ENCODE results near the gene PRSS23. TPM values are rescaled to one million over a fixed set of nuclear protein-coding genes. Genes with fewer than 3 reads are reported as not detected.

The PRSS23 gene
- total and polyA plus RNA-seq, 10 of the 15 experiments (the other 5 are each of a cell fraction or from before 2014, with no cell fraction given), result 0.03 to 0.39 (median 0.16) TPM; not detected in 5

DNA sequence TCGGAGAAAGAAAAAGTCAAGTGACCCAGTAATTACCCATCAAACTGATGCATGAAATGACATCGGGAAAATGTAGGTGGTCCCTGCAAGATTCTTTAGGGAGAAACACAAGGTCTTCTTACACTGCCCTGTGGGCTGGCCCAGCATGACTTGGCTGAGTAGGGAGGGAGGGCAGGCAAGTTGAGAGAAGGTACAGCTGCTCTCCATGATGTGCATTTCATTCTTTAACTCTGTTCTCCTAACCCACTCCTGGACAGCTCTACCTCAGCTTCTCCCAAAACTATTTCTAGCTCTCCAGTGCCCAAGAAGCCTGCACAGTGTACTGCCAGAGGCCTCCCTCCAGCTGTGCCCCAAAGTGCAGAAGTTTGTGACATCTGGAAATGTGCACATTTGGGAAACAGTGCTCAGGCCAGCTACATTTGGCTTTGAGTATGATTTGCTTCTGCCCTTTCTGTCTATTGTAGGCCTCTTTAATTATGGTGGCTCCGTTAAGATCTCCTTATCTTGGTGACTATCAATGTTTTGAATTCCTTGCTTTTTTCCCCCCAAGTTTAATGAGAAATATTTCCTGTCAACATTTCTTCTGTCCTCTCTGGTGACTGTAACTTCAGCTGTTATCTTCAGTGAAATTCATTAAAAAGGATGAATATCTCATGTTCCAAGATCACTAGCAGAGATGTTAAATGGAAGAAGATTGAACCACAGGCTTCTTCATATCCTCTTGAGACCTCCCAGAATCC, 26.7 kb upstream of the PRSS23 start:
- H3K4me3 ChIP-seq, result no peak overlapping the region
- no peaks in the 10 kb centered on the region for H3K27me3 ChIP-seq (replicated peaks in 1 of 2; ENCODE audit: control insufficient read depth in 2 of 2, insufficient read depth in 2 of 2, low read length in 1 of 2)
- H3K9me3 ChIP-seq (replicated peaks; ENCODE audit: control insufficient read depth, insufficient read depth, low read length), result no peaks in the 10 kb centered on the region
- SMC1A ChIA-PET (ENCODE audit: uncharacterized antibody, unreplicated experiment), result no interaction called here
- ATAC-seq, result no peak
- TF ChIP-seq, protein P1, sequence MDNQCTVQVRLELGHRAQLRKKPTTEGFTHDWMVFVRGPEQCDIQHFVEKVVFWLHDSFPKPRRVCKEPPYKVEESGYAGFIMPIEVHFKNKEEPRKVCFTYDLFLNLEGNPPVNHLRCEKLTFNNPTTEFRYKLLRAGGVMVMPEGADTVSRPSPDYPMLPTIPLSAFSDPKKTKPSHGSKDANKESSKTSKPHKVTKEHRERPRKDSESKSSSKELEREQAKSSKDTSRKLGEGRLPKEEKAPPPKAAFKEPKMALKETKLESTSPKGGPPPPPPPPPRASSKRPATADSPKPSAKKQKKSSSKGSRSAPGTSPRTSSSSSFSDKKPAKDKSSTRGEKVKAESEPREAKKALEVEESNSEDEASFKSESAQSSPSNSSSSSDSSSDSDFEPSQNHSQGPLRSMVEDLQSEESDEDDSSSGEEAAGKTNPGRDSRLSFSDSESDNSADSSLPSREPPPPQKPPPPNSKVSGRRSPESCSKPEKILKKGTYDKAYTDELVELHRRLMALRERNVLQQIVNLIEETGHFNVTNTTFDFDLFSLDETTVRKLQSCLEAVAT (IDR thresholded peaks at IDR 0.05), result no peak
- TF ChIP-seq TCF12 (IDR thresholded peaks at IDR 0.05; ENCODE audit: low read depth, low read length) (no peak), GABPA (IDR thresholded peaks at IDR 0.05; ENCODE audit: low read depth) (no peak), PML (IDR thresholded peaks at IDR 0.05; ENCODE audit: low read length) (no peak)
- no peak for FAIRE-seq
- H4K20me1 ChIP-seq (ENCODE audit: control insufficient read depth, insufficient read depth), result no peaks in the 10 kb centered on the region
- CTCF ChIA-PET, result no interaction called here
- POLR2A ChIA-PET, result no interaction called here
- in situ Hi-C loops (cut with MboI), result no loop called here
- H3K9ac ChIP-seq (ENCODE audit: control insufficient read depth, insufficient read depth, low read length), result no peak overlapping the region
- no peak for DNase-seq (ENCODE audit: low read depth, low spot score)
- H3K36me3 ChIP-seq (ENCODE audit: control insufficient read depth in 2 of 2, insufficient read depth in 2 of 2, low read length in 1 of 2), result no peaks in the 10 kb centered on the region
- intact Hi-C loops (cut with micrococcal nuclease; ENCODE audit: unreplicated experiment), result no loop called here
- 35% methylated on average over 3 of the region's 3 CpGs for WGBS (ENCODE audit: insufficient coverage, insufficient replicate concordance, low lambda C conversion rate, missing lambda C conversion rate)
- no peak overlapping the region for H2AFZ ChIP-seq (ENCODE audit: control insufficient read depth, low read depth, low read length)
- no TSS peak for BruUV-seq (replicated peaks)
- H3K4me1 ChIP-seq (ENCODE audit: control insufficient read depth, insufficient read depth, low read length), result no peaks in the 10 kb centered on the region
- RAD21 ChIA-PET (ENCODE audit: unreplicated experiment), result no interaction called here
- no peak overlapping the region for H3K27ac ChIP-seq (ENCODE audit: control insufficient read depth, insufficient read depth)
- no peak overlapping the region for H3K4me2 ChIP-seq (ENCODE audit: control insufficient read depth, insufficient read depth)
- H3K79me2 ChIP-seq (ENCODE audit: control insufficient read depth, insufficient read depth, low read length), result no peaks in the 10 kb centered on the region

DNA sequence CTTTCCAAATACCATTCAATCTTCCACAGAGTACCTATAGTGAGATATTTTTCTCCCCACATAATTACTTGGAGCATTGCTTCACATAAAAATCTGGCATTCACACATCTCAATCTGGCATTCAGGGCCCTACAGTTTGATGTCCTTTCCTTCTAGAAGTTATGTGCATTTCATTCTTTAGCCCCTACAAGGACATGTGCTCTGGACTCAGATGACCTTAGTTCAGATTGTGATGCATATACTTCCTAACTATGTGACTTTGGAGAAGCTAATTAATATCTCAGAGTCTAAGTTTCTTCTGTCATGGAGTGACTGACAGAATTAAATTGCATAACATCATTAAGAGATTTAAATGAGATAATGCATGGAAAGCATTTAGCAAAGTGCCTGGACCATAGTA, 25.9 kb upstream of the PRSS23 start:
- no peak for ATAC-seq
- SMC1A ChIA-PET (ENCODE audit: uncharacterized antibody, unreplicated experiment), result no interaction called here
- in situ Hi-C loops (cut with MboI) (no loop called here), intact Hi-C loops (cut with micrococcal nuclease; ENCODE audit: unreplicated experiment) (no loop called here)
- no peak overlapping the region for H3K27ac ChIP-seq (ENCODE audit: control insufficient read depth, insufficient read depth)
- POLR2A ChIA-PET, result no interaction called here
- no TSS peak for BruUV-seq (replicated peaks)
- TF ChIP-seq RAD51 (IDR thresholded peaks at IDR 0.05), result no peak
- TF ChIP-seq GABPA (IDR thresholded peaks at IDR 0.05; ENCODE audit: low read depth), result no peak
- TF ChIP-seq RB1 (IDR thresholded peaks at IDR 0.05; ENCODE audit: borderline replicate concordance), result no peak
- no peak for TF ChIP-seq PAX8 (IDR thresholded peaks at IDR 0.05)
- no peak for TF ChIP-seq SIN3A (IDR thresholded peaks at IDR 0.05; ENCODE audit: low read depth, low read length)
- TF ChIP-seq GATAD2B (conservative IDR thresholded peaks at IDR 0.05; ENCODE audit: low read depth), result no peak
- no peak for TF ChIP-seq NR2C1 (IDR thresholded peaks at IDR 0.05)
- TF ChIP-seq TBL1XR1 (IDR thresholded peaks at IDR 0.05; ENCODE audit: low read depth, low read length), result no peak
- no peak for TF ChIP-seq MYB (IDR thresholded peaks at IDR 0.05; ENCODE audit: borderline replicate concordance, low read depth, low read length)
- no peak for TF ChIP-seq POU2F2 (IDR thresholded peaks at IDR 0.05; ENCODE audit: borderline replicate concordance, low read depth, low read length)
- TF ChIP-seq, protein P2, sequence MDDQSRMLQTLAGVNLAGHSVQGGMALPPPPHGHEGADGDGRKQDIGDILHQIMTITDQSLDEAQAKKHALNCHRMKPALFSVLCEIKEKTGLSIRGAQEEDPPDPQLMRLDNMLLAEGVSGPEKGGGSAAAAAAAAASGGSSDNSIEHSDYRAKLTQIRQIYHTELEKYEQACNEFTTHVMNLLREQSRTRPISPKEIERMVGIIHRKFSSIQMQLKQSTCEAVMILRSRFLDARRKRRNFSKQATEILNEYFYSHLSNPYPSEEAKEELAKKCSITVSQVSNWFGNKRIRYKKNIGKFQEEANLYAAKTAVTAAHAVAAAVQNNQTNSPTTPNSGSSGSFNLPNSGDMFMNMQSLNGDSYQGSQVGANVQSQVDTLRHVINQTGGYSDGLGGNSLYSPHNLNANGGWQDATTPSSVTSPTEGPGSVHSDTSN (IDR thresholded peaks at IDR 0.05; ENCODE audit: insufficient replicate concordance, low read depth, low read length), result no peak
- no peak for TF ChIP-seq ZZZ3 (IDR thresholded peaks at IDR 0.05; ENCODE audit: control insufficient read depth, insufficient read length, low read depth)
- TF ChIP-seq ZNF217 (IDR thresholded peaks at IDR 0.05), result no peak
- TF ChIP-seq MEF2B (IDR thresholded peaks at IDR 0.05; ENCODE audit: partially characterized antibody, poor library complexity, severe bottlenecking), result no peak
- TF ChIP-seq ZNF274 (IDR thresholded peaks at IDR 0.05; ENCODE audit: insufficient read depth, insufficient read length), result no peak
- H3K36me3 ChIP-seq (ENCODE audit: control insufficient read depth in 2 of 2, insufficient read depth in 2 of 2, low read length in 1 of 2), result no peaks in the 10 kb centered on the region
- no peak overlapping the region for H3K4me3 ChIP-seq
- no peaks in the 10 kb centered on the region for H3K4me1 ChIP-seq (ENCODE audit: control insufficient read depth, insufficient read depth, low read length)
- CTCF ChIA-PET, result no interaction called here
- H3K79me2 ChIP-seq (ENCODE audit: control insufficient read depth, insufficient read depth, low read length), result no peaks in the 10 kb centered on the region
- no peak overlapping the region for H2AFZ ChIP-seq (ENCODE audit: control insufficient read depth, low read depth, low read length)
- no peaks in the 10 kb centered on the region for H4K20me1 ChIP-seq (ENCODE audit: control insufficient read depth, insufficient read depth)
- DNase-seq (ENCODE audit: low read depth, low spot score), result no peak
- no peak overlapping the region for H3K9ac ChIP-seq (ENCODE audit: control insufficient read depth, insufficient read depth, low read length)
- H3K4me2 ChIP-seq (ENCODE audit: control insufficient read depth, insufficient read depth), result no peak overlapping the region
- H3K27me3 ChIP-seq (replicated peaks in 1 of 2; ENCODE audit: control insufficient read depth in 2 of 2, insufficient read depth in 2 of 2, low read length in 1 of 2), result no peaks in the 10 kb centered on the region
- FAIRE-seq, result no peak
- no peaks in the 10 kb centered on the region for H3K9me3 ChIP-seq (replicated peaks; ENCODE audit: control insufficient read depth, insufficient read depth, low read length)
- RAD21 ChIA-PET (ENCODE audit: unreplicated experiment), result no interaction called here
